Fibroblast of lung (primary cell): Measurements from ENCODE around the gene C2orf81.

Experiments used
- EZH2 ChIP-seq: IDR thresholded peaks from 2 replicates; pipeline ENCODE4 v1.5.1; 2012; ENCODE audit warnings: low read length, control low read depth, mild to moderate bottlenecking; ENCODE audit errors: missing control alignments
- TF ChIP-seq, protein P1 (sequence below), 2 donors: IDR thresholded peaks in 1 of 2; conservative IDR thresholded peaks in 1 of 2; 1 replicate in 1 of 2; 2 replicates in 1 of 2; pipeline ENCODE4 v1.5.1; 2011 to 2012; ENCODE audit warnings: low read length in 2 of 2, control low read depth in 1 of 2, inconsistent platforms in 1 of 2, low read depth in 1 of 2, mild to moderate bottlenecking in 1 of 2

DNA sequence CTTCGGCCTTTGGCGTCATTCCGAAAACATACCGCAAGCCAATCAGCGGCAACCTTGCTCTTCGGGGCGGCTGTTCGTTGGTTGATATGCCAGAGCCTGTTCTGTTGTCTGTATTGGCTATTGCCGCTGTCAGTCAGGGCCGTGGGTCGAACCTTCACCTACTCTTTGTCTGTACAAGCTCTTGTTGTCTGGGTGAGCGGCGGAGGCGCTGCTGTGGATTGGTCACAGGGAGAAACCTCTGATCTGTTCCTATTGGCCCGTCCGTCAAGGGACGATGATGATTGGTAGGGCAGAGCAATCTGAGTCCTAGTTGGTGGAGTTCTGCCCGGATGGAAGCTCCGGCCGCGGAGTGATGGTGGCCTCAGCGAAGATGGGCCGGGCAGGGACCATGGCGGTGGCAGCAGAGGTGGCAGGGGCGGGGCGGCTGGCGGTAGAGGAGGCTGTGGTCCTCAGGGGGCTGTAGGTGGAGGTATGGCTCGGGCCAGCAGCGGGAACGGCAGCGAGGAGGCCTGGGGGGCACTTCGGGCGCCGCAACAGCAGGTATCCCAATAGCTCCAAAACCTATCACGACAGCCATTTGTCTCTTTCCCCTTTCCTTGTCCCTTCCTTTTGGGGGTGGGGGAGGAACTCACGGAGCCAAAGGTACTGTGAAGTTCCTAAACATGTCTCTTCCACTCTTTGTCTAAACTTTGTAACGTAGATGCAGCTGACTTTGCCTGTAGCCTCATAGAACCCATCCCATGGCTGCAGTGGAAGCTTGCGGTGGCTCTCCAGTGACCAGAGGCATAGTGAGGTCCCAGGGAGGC, 36.9 kb upstream of the C2orf81 start, which contains the start of gene WBP1:
- TF ChIP-seq, protein P1, sequence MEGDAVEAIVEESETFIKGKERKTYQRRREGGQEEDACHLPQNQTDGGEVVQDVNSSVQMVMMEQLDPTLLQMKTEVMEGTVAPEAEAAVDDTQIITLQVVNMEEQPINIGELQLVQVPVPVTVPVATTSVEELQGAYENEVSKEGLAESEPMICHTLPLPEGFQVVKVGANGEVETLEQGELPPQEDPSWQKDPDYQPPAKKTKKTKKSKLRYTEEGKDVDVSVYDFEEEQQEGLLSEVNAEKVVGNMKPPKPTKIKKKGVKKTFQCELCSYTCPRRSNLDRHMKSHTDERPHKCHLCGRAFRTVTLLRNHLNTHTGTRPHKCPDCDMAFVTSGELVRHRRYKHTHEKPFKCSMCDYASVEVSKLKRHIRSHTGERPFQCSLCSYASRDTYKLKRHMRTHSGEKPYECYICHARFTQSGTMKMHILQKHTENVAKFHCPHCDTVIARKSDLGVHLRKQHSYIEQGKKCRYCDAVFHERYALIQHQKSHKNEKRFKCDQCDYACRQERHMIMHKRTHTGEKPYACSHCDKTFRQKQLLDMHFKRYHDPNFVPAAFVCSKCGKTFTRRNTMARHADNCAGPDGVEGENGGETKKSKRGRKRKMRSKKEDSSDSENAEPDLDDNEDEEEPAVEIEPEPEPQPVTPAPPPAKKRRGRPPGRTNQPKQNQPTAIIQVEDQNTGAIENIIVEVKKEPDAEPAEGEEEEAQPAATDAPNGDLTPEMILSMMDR (conservative IDR thresholded peaks at IDR 0.05 in 1 of 2, IDR thresholded peaks at IDR 0.05 in 1 of 2; ENCODE audit: low read depth in 1 of 2, low read length in 2 of 2) = no peak
- TF ChIP-seq EZH2 = peak; percentile 58
